CMK (cell line): ENCODE results near the gene CLEC2L.

Experiments
- DNase-seq: peaks from one replicate; pipeline ENCODE4 v3.0.0-alpha.2; 2010; ENCODE audit warnings: low read depth

CLEC2L gene

GRCh38 chr7:139523199-139523941 is at the start of gene CLEC2L:
Gene CLEC2L (plus strand): TSS chr7:139523685. CDS start chr7:139523928, 243 bp downstream.
- no peak for DNase-seq

GRCh38 chr7:139476139-139476538 is 47.3 kb upstream of the CLEC2L start:
- DNase-seq: no peak

GRCh38 chr7:139476891-139477290 is 46.6 kb upstream of the CLEC2L start:
- no peak for DNase-seq

GRCh38 chr7:139479620-139480019 is 43.9 kb upstream of the CLEC2L start:
- no peak for DNase-seq

- DNase-seq: no peak
These were observed 42.1 kb upstream of the CLEC2L start for GRCh38 chr7:139481364-139481763.

GRCh38 chr7:139482122-139482521 is 41.4 kb upstream of the CLEC2L start:
- DNase-seq: no peak

- DNase-seq: no peak
These were observed 40.6 kb upstream of the CLEC2L start for GRCh38 chr7:139482662-139483466.

- no peak for DNase-seq
These were observed 36.0 kb upstream of the CLEC2L start for GRCh38 chr7:139487366-139488080.

GRCh38 chr7:139488810-139489209 is 34.7 kb upstream of the CLEC2L start:
- no peak for DNase-seq

GRCh38 chr7:139490130-139490529 is 33.4 kb upstream of the CLEC2L start:
- no peak for DNase-seq

- DNase-seq: no peak
These were observed 31.2 kb upstream of the CLEC2L start for GRCh38 chr7:139492293-139492692.

GRCh38 chr7:139494835-139495579 is 28.5 kb upstream of the CLEC2L start:
- DNase-seq: no peak

- DNase-seq: no peak
These were observed 27.8 kb upstream of the CLEC2L start for GRCh38 chr7:139495580-139496125.

GRCh38 chr7:139496528-139496927 is 27.0 kb upstream of the CLEC2L start:
- DNase-seq: no peak

- DNase-seq: no peak
These were observed 22.7 kb upstream of the CLEC2L start for GRCh38 chr7:139500770-139501138.

- no peak for DNase-seq
These were observed 21.3 kb upstream of the CLEC2L start for GRCh38 chr7:139502226-139502625.

- no peak for DNase-seq
These were observed 17.9 kb upstream of the CLEC2L start for GRCh38 chr7:139505563-139505962.

GRCh38 chr7:139509535-139509934 is 13.9 kb upstream of the CLEC2L start:
- DNase-seq: no peak

GRCh38 chr7:139511315-139511714 is 12.2 kb upstream of the CLEC2L start:
- no peak for DNase-seq

- DNase-seq: no peak
These were observed 8.2 kb upstream of the CLEC2L start for GRCh38 chr7:139515266-139515665.

- no peak for DNase-seq
These were observed 2.0 kb upstream of the CLEC2L start for GRCh38 chr7:139521439-139521838.

GRCh38 chr7:139522830-139523198 is 671 bp upstream of the CLEC2L start:
- DNase-seq: no peak
